MG63 (cell line): ENCODE data around the gene TMEM221. TPM values are rescaled to one million over a fixed set of nuclear protein-coding genes. Genes with fewer than 3 reads are reported as not detected.
A peak's percentile ranks its signal among the peaks of the same experiment; 100 is the strongest.

Experiments used
- DNase-seq: peaks from one replicate; pipeline ENCODE4 v3.0.0-alpha.2; 2020
- H3K27me3 ChIP-seq: fragments of 250-450 bp; sonication (Bioruptor Pico); 2 replicates; pipeline ENCODE4 v1.5.1; 2020; ENCODE audit warnings: mild to moderate bottlenecking, moderate library complexity
- H3K36me3 ChIP-seq: fragments of 250-450 bp; sonication (Bioruptor Pico); 2 replicates; pipeline ENCODE4 v1.5.1; 2020; ENCODE audit warnings: mild to moderate bottlenecking, moderate library complexity
- H3K4me3 ChIP-seq: fragments of 250-450 bp; sonication (Bioruptor Pico); 2 replicates; pipeline ENCODE4 v1.5.1; 2020; ENCODE audit warnings: mild to moderate bottlenecking, moderate library complexity
- H3K9me3 ChIP-seq: fragments of 250-450 bp; sonication (Bioruptor Pico); 2 replicates; pipeline ENCODE4 v1.5.1; 2020; ENCODE audit warnings: mild to moderate bottlenecking, moderate library complexity
- total RNA-seq: library from RNA; depleted of rRNA; stranded (reverse); fragments of >200 nt; shearing (Covaris generic); gene quantifications from 2 replicates; pipeline ENCODE4 v1.2.3, GENCODE V29; 2014; ENCODE audit warnings: low replicate concordance; rRNA removed

Gene TMEM221
- not detected in 2 replicates for total RNA-seq

DNA sequence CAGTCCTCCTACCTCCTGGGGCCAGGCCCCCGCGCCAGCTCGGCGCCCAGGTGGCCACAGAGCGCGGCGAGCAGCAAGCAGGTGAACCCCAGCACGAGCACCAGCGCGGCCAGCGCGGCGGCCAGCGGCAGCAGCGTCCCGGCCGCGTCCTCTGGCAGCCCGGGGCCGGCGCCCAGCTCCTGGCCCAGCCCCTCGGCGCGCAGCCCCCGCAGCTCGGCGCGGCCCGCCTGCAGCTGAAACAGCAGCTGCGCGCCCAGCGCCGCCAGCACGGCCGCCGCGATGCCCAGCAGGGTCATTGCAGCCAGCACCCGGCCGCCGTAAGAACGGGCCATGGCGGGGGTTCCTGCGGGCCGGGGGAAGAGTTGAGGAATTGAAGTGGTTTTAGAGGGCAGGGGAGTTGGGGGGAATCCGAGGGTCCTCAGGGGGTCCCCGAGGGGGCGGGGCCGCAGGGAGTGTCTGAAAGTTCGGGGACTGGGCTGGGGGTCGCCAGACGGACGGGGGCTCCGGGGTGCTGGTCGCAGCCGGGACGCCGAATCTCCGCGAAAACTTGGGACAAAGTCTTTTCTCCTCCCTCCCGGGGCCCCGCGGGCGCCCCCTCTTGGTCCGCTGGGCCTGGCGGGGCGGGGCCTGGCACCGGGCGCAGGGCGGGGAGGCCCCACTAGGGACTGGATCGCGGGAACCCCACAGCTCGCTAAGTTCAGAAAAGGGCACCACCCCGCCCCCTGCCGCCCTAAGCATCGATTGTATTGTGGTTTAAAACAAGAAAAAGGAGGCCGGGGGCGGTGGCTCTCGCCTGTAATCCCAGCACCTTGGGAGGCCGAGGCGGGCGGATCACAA lies at the start of gene TMEM221:
TSS of gene TMEM221 (minus strand) at position 538 of the 837 bp plus-strand sequence. CDS start at position 332, 206 bp downstream.
- DNase-seq: peak; percentile 36
- H3K36me3 ChIP-seq: no peaks in the 10 kb centered on the region
- peak within 1 kb of the TSS; percentile 20 for H3K4me3 ChIP-seq
- peaks cover 34% of the 10 kb centered on the region for H3K27me3 ChIP-seq
- H3K9me3 ChIP-seq: peaks cover 2% of the 10 kb centered on the region

DNA sequence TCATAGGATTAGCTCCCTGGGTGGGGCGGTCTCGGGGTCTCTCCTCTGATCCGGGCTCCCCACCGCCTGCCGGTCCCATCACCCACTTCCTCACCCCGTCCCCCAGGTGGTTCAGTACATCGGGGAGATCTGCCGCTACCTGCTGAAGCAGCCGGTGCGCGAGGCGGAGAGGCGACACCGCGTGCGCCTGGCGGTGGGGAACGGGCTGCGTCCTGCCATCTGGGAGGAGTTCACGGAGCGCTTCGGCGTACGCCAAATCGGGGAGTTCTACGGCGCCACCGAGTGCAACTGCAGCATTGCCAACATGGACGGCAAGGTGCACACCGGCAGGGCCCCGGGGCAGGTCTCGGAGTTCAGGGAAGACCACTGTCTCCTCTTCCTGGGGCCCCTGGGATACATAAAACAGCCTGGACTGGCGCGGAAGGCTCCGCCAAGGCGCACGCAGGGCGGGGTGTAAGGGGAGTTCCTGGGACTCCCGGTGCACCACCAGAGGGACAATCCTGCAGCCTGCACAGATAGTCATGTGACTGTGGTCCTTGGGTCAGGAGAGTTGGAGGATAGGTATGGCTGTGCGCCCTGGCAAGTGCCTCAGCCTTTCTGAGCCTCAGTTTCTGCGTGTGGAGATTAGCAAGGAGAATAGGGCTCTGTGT lies 48.8 kb upstream of the TMEM221 start:
- no peaks in the 10 kb centered on the region for H3K9me3 ChIP-seq
- H3K4me3 ChIP-seq: no peak overlapping the region
- H3K27me3 ChIP-seq: no peaks in the 10 kb centered on the region
- no peak for DNase-seq
- H3K36me3 ChIP-seq: peaks cover 15% of the 10 kb centered on the region

DNA sequence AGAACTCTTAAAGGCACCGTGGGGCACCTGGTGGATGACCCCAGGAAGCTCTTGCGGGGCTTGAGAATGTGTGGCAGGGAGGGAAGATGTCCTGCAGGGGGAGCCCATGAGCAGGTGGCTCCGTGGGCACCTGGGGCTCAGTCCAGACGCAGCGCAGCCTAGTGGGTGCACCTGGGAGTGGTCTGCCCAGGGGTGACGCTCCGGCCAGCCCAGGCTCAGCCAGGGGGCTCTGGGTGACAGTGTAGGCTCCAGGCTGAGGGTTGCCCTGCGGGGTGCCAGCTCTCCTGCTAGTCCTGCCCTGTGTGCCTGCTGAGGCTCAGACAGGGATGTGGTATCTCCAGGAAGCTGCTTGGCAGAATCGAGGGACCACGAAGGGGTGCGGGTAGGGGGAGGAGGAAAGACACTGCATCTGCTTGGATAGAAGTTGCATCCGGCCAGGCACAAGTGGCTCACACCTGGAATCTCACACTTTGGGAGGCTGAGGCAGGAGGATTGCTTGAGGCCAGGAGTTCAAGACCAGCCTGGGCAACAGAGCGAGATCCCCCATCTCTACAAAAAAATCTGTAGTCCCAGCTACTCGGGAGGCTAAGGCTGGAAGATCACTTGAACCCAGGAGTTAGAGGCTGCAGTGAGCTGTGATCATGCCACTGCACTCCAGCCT lies 48.0 kb upstream of the TMEM221 start:
- Histone ChIP-seq H3K36me3 (peaks cover 15% of the 10 kb centered on the region), H3K27me3 (no peaks in the 10 kb centered on the region), H3K4me3 (no peak overlapping the region), H3K9me3 (no peaks in the 10 kb centered on the region)
- DNase-seq: peak; percentile 66

DNA sequence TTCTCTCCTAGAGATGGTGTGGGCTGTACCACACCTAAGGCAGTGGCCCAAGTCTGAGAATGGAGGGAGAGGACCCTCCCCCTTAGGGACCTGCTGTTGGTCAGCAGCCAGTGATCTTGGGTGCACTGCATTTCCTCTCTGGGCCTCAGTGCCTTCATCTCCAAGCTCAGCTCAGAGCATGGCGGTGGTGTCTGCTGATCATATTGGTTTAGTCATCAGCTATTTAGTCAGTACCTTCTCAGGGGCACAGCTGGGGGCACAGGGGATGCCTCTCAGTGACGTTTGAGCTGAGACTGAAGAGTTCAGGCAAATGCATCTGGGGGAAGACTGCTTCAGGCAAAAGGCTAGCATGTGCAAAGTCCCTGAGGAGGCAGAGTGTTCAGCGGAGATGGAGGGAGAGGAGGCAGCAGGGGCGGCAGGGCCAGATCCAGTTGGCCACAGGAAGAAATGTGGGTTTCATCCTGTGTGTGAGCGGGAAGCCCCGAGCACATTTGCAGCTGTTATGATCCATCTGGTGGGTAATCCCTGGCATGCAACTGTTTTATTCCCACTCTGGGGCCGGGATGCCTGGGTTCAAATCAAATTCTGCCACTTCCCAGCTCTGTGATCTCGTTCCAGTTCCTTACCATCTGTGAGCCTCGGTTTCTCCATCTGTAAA lies 47.3 kb upstream of the TMEM221 start:
- H3K4me3 ChIP-seq: no peak overlapping the region
- H3K27me3 ChIP-seq: no peaks in the 10 kb centered on the region
- no peak for DNase-seq
- H3K9me3 ChIP-seq: no peaks in the 10 kb centered on the region
- peaks cover 10% of the 10 kb centered on the region for H3K36me3 ChIP-seq

DNA sequence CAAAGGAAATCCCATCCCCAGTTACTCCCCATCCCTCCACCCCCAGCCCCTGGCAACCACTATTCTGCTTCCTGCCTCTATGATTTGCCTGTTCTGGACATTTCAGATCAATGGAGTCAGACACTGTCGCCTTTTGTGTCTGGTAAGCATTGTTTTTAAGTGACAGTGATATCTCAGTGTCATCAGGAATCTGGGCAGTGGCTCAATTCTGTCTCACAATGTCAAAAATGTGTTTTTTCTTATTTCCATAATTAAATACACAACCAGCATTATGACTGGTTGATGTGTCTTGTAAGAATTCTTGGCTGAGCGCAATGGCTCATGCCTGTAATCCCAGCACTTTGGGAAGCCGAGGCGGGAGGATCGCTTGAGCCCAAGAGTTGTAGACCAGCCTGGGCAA lies 42.8 kb upstream of the TMEM221 start:
- Histone ChIP-seq H3K27me3 (no peaks in the 10 kb centered on the region), H3K9me3 (no peaks in the 10 kb centered on the region), H3K4me3 (no peak overlapping the region), H3K36me3 (no peaks in the 10 kb centered on the region; the same call in 1 of the 2 replicates)
- DNase-seq: no peak

DNA sequence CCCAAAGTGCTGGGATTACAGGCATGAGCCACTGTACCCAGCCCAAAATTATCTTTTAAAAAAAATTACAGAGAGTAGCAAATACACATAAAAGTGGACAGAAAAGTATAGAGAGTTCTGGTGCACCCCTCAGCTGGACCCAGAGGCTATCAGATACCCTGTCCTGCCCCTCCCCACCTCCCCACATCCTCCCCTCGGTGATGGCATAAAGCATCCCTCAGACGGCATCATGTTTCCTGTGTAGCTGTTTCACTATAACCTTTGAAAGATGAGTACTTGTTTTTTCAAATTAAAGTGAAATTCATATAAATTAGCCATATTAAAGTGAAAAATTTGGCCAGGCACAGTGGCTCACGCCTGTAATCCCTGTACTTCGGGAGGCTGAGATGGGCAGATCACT lies 41.9 kb upstream of the TMEM221 start:
- H3K4me3 ChIP-seq: no peak overlapping the region
- no peaks in the 10 kb centered on the region for H3K9me3 ChIP-seq
- DNase-seq: no peak
- no peaks in the 10 kb centered on the region for H3K27me3 ChIP-seq
- H3K36me3 ChIP-seq: no peaks in the 10 kb centered on the region; the same call in 1 of the 2 replicates

DNA sequence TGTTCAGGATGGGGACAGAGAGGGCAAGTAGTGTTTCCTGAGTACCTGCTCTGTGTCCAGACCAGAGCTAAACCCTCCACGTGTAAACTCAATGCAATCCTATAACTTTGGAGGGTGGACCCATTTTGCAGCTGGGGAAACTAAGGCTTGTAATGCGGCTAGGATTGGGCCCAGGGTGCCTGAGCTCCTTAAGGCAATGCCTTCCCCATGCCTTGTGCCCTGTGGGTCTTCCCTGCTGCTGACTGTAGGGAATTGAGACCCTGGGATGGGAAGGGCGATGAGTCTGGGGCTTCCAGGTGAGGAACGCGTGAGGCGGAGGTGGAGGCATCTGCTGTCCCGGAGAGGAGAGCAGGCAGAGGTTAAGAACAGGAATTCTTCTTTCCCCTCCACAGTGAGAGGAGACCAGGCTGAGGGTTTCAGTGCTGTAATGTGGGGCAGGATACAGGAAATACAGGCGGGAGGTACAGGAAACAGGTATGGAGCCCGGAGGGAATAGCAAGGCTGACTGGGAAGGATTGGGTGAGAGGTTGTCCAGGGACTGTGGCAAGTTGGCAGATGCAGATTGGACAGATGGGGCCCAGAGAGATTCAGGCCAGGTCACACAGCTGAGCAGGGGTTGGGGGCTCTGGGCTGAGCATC lies 41.0 kb upstream of the TMEM221 start:
- no peak for DNase-seq
- Histone ChIP-seq H3K36me3 (no peaks in the 10 kb centered on the region; the same call in 1 of the 2 replicates), H3K27me3 (no peaks in the 10 kb centered on the region), H3K9me3 (no peaks in the 10 kb centered on the region), H3K4me3 (no peak overlapping the region)

DNA sequence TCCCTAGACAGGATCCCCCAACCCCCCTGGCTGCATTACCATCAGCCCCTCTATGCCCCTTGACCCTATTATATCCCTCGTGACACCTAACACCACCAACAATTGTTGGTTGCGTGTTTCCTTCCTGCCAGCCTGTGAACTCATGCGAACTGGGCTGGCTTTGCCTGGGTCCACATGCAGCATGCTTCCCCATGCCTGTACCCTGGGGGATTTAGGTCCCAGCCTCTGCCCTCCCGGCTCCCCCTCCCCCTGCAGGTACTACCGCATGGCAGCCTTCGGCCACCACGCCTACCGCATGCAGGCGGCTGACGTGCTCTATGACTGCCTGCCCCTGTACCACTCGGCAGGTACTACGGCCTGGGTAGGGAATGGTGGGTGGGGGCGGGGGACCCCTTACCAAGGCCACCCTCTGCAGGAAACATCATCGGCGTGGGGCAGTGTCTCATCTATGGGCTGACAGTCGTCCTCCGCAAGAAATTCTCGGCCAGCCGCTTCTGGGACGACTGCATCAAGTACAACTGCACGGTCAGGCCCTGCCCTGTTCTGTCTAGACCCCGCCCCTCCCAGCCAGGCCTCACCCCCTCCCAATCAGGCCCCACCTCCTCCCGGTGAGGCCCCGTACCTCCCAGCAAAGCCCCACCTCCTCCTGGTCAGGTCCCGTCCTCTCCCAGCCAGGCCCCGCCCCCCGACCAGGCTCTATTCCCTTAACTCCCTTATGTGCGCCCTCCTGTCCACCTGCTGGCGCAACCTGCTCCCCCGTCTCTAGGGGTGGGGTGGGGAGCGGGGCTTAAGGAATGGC lies 40.3 kb upstream of the TMEM221 start:
- Histone ChIP-seq H3K27me3 (no peaks in the 10 kb centered on the region), H3K9me3 (no peaks in the 10 kb centered on the region), H3K4me3 (no peak overlapping the region), H3K36me3 (no peaks in the 10 kb centered on the region; the same call in 1 of the 2 replicates)
- DNase-seq: peak; percentile 63

DNA sequence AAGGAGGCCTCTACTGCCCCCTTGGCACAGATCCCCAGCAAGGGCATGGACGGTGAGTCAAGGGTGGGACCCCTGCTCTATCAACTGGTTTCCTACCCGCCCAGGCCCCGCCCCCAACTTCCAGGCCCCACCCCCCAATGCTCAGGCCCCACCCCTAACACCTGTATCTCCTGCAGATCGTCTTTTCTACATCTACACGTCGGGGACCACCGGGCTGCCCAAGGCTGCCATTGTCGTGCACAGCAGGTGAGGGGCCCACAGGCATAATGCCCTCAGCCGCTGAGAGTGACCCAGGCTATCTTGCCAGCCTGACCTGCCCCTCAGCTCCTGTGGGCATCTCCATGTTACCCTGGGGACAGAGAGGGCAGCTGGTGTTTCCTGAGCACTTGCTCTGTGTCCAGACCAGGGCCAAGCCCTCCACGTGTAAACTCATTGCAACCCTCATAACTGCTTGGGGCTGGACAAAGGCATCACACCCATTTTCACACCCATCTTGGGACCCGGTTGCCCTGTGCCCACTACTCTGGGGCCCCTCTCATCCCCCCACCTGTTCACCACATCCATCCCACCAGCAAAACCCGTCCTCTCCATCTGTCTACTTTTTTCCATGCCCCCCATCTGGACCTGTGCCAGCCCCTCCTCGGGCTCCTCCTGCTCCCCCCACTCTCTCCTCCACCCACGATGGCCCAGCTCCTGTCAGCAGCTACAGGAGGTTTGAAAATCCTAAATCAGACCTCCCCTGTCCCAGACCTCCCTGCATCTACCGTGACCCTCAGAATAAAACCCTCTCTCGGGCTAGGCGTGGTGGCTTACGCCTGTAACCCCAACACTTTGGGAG lies 39.0 kb upstream of the TMEM221 start:
- Histone ChIP-seq H3K4me3 (no peak overlapping the region), H3K27me3 (no peaks in the 10 kb centered on the region), H3K9me3 (no peaks in the 10 kb centered on the region), H3K36me3 (no peaks in the 10 kb centered on the region; the same call in 1 of the 2 replicates)
- no peak for DNase-seq

DNA sequence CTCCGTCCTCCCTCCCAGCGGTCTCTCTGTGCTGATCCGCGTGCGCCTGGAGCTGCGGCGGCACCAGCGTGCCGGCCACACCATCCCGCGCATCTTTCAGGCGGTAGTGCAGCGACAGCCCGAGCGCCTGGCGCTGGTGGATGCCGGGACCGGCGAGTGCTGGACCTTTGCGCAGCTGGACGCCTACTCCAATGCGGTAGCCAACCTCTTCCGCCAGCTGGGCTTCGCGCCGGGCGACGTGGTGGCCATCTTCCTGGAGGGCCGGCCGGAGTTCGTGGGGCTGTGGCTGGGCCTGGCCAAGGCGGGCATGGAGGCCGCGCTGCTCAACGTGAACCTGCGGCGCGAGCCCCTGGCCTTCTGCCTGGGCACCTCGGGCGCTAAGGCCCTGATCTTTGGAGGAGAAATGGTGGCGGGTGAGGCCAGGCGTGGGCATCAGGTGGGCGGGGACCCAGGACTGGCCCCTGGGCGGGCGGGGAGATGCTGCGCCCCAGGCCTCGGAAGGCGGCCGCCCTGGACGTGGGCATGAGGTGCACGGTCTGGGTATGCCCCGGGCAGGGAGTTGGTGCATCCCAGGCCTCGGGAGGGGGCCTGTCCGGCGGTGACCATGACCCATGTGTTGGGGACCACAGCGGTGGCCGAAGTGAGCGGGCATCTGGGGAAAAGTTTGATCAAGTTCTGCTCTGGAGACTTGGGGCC lies 38.2 kb upstream of the TMEM221 start:
- Histone ChIP-seq H3K4me3 (no peak overlapping the region), H3K9me3 (no peaks in the 10 kb centered on the region), H3K27me3 (no peaks in the 10 kb centered on the region), H3K36me3 (no peaks in the 10 kb centered on the region; the same call in 1 of the 2 replicates)
- DNase-seq: no peak

DNA sequence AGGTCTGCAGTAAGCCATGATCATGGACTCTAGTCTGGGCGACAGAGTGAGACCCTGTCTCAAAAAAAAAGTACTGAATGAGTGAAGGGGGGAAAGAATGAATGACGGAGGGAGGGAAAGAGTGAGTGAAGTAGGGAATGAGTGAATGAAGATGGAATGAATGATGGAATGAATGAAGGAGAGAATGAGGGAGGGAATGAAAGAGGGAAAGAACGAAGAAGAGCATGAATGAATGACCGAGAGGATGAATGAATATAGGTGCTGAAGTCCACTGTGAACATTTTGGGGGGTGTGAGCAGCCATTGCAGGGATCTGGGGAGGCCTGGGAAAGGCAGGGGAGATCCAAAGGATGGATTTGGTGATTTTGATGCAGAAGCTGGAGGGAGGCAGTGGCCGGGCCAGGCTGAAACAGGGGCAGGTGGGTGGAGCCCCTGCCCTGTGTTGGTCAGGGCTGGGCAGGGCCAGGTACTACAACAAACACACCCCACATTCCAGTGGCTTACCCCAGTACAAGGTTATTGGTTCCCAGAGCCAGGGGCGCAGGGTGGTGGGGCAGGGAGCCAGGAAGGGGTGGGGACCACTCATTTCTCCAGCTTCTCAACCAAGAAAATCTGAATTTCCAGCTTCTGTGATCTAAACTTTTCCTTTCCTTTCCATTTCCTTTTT lies 36.2 kb upstream of the TMEM221 start:
- no peak for DNase-seq
- H3K36me3 ChIP-seq: no peaks in the 10 kb centered on the region; the same call in 1 of the 2 replicates
- H3K27me3 ChIP-seq: no peaks in the 10 kb centered on the region
- H3K9me3 ChIP-seq: no peaks in the 10 kb centered on the region
- H3K4me3 ChIP-seq: no peak overlapping the region

DNA sequence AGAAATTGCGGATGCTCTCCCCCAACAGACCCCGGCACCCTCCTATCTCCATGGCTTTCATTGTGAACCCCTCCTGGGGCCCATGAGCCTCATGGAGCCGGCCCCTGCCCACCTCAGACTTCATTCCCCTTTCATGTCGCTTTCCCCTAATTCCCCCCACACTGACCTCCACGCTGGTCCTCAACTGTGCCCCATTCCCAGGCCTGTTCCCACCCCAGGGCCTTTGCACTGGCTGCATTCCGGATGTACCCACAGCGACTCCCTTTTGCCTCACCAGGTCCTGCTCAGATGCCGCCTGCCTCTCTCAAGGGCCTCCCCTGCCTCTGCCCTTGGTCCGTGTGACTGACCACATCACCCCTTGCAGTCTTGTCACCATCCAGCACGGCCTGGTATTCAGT lies 35.1 kb upstream of the TMEM221 start:
- no peaks in the 10 kb centered on the region for H3K9me3 ChIP-seq
- H3K36me3 ChIP-seq: no peaks in the 10 kb centered on the region; the same call in 1 of the 2 replicates
- H3K27me3 ChIP-seq: no peaks in the 10 kb centered on the region
- DNase-seq: no peak
- H3K4me3 ChIP-seq: no peak overlapping the region

DNA sequence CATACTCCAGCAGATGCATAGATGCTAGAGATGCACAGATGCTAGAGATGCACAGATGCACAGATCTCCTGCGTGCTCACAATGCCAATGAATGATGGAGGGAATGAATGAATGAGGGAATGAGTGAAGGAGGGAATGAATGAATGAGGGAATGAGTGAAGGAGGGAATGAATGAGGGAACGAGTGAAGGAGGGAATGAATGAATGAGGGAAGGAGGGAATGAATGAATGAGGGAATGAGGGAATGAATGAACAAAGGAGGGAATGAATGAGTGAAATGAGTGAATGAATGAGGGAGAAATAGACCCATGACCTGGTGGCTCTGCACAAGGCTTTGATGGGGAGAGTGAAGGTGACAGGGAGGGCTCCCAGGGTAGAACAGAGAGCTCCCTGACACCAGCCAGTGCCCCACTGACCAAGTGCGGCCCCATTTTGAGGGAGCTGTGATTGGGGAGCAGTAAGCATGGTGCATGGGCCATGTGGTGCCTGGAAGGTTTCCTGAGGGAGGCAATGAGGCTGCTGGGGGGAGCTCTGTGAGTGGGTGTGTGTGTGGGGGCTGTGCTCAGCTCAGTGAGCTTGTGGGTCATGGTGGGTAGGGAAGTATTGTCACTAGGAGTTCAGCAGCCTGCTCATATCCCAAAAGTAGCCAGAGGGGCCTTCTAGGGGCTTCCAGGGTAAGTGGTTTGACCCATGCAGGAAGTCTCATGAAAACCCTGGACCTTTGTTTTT lies 34.6 kb upstream of the TMEM221 start:
- Histone ChIP-seq H3K9me3 (no peaks in the 10 kb centered on the region), H3K4me3 (no peak overlapping the region), H3K27me3 (no peaks in the 10 kb centered on the region), H3K36me3 (no peaks in the 10 kb centered on the region; the same call in 1 of the 2 replicates)
- no peak for DNase-seq
